Measurements from ENCODE around the gene MRPL4. TPM values are rescaled to one million over a fixed set of nuclear protein-coding genes. Genes with fewer than 3 reads are reported as not detected.
A peak's percentile ranks its signal among the peaks of the same experiment; 100 is the strongest.

The MRPL4 gene
- total RNA-seq: 100 to 1,000 TPM; 213 to 268 (median 239) TPM

DNA sequence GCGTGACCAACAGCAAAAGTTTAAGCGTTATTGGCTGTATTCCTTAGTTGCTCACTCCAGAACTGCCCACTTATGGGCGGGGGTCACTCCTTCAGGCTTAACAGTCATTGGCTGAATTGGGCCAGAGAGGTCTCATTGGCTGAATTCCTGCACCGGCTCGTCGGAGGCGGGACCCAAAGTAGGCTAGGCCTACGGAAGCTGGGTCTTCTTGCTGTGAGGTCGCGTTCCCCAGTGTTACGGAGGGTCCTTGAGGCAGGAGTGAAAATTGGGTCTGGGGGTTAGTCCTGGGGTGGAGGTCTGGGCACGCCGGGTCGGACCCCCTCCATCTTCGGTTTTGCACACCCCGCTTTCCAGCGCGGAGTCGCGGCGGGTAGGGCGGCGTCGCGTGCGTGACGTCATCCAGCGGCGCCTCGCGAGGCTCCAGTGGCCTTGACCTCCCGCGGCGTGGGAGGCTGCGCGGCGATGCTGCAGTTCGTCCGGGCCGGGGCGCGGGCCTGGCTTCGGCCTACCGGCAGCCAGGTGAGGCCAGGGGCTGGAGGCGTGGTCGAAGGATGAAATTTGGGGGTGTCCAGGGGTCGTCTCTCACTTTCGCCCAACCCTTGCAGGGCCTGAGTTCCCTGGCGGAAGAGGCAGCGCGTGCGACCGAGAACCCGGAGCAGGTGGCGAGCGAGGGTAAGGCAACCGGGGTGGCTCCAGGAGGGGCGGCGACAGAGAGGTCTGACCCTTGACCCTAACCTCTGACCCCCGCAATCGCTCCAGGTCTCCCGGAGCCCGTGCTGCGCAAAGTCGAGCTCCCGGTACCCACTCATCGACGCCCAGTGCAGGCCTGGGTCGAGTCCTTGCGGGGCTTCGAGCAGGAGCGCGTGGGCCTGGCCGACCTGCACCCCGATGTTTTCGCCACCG is at the start of gene MRPL4:
Gene MRPL4, plus strand, starts transcription at position 423 of the 903 bp plus-strand sequence. Its CDS starts 40 bp downstream, at position 463.
- Mint-ChIP-seq H3K36me3 (ENCODE audit: insufficient read depth) (peaks cover 21% of the 10 kb centered on the region), H3K4me1 (ENCODE audit: low read depth) (peaks cover 10% of the 10 kb centered on the region), H3K9me3 (no peaks in the 10 kb centered on the region), H3K4me3 (peak within 1 kb of the TSS; percentile 96), H3K27me3 (ENCODE audit: low read depth) (no peaks in the 10 kb centered on the region)
- ATAC-seq: peak; percentile 97
- DNase-seq: peak; percentile 91

DNA sequence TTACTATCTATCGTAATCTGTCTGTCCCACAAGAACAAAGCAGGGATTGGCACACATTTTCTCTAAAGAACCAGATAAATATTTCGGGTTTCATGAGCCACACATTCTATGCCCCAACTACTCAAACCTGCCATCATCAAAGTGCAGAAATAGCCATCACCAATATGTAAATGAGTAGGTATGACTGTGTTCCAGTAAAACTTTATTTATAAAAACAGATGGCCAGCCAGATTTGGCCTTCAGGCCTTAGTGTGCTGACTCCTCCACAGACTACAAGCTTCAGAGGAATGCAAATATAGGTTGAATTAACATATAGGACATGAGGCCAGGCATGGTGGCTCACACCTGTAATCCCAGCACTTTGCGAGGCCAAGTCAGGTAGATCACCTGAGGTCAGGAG is 48.3 kb upstream of the MRPL4 start:
- H3K4me3 Mint-ChIP-seq: no peak overlapping the region
- peaks cover 6% of the 10 kb centered on the region for H3K4me1 Mint-ChIP-seq (ENCODE audit: low read depth)
- H3K36me3 Mint-ChIP-seq (ENCODE audit: insufficient read depth): no peaks in the 10 kb centered on the region
- peaks cover 10% of the 10 kb centered on the region for H3K9me3 Mint-ChIP-seq
- no peaks in the 10 kb centered on the region for H3K27me3 Mint-ChIP-seq (ENCODE audit: low read depth)
- ATAC-seq: no peak
- no peak for DNase-seq

DNA sequence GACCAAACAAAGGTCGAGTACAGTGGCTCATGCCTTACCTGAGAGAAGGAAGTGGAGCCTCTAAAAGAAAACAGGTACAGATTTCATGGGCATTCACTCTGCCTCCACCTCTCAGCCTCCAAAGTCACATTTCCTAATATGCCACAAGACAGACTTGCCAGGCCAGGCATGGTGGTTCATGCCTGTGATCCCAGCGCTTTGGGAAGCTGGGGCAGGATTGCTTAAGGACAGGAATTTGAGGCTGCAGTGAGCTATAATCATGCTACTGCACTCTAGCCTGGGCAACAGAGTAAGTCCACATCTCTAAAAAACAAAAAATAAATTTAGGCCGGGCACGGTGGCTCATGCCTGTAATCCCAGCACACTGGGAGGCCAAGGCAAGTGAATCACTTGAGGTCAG is 46.4 kb upstream of the MRPL4 start:
- no peak for ATAC-seq
- H3K4me1 Mint-ChIP-seq (ENCODE audit: low read depth): no peaks in the 10 kb centered on the region
- no peak for DNase-seq
- H3K27me3 Mint-ChIP-seq (ENCODE audit: low read depth): no peaks in the 10 kb centered on the region
- H3K9me3 Mint-ChIP-seq: peaks cover 10% of the 10 kb centered on the region
- no peak overlapping the region for H3K4me3 Mint-ChIP-seq
- H3K36me3 Mint-ChIP-seq (ENCODE audit: insufficient read depth): no peaks in the 10 kb centered on the region

DNA sequence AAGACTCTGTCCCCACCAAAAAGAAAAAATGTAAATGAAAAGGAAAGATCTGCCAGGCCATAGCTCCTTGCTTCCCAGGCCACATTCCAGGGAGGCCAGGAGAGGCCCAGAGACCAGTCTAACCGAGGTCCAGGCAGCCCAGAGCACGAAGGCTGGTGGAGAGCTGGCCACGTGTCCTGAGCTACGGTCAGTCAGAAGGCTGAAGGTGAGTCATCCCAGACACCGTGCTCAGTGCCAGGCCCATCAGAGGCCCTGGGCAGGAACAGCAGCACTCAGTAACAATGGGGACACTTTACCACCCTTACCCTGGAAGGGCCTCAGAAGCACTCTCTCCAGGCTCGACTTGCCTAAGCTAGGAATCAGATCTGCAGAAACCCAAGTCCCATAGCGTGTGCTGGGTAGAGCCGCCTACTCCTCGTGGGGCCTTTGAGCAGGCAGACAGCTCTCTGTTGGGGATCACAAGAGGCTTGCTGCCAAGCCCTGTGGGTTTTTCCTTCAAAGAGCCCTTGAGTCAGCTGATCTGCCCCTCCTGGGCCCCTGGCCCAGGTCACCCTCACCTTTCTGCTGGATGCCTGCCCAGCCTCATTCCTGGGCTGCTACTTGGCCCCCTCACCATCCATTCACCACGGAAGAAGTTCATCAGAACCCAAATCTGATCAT is 45.7 kb upstream of the MRPL4 start:
- no peaks in the 10 kb centered on the region for H3K36me3 Mint-ChIP-seq (ENCODE audit: insufficient read depth)
- no peaks in the 10 kb centered on the region for H3K4me1 Mint-ChIP-seq (ENCODE audit: low read depth)
- no peak overlapping the region for H3K4me3 Mint-ChIP-seq
- no peaks in the 10 kb centered on the region for H3K27me3 Mint-ChIP-seq (ENCODE audit: low read depth)
- peaks cover 10% of the 10 kb centered on the region for H3K9me3 Mint-ChIP-seq
- DNase-seq (no peak), ATAC-seq (no peak)

GRCh38 chr19:10207026-10207425 is 45.0 kb upstream of the MRPL4 start:
- H3K36me3 Mint-ChIP-seq (ENCODE audit: insufficient read depth): no peaks in the 10 kb centered on the region
- H3K4me3 Mint-ChIP-seq: no peak overlapping the region
- H3K4me1 Mint-ChIP-seq (ENCODE audit: low read depth): no peaks in the 10 kb centered on the region
- no peak for ATAC-seq
- no peak for DNase-seq
- peaks cover 10% of the 10 kb centered on the region for H3K9me3 Mint-ChIP-seq
- H3K27me3 Mint-ChIP-seq (ENCODE audit: low read depth): no peaks in the 10 kb centered on the region

GRCh38 chr19:10209315-10209714 is 42.7 kb upstream of the MRPL4 start:
- H3K9me3 Mint-ChIP-seq: peaks cover 10% of the 10 kb centered on the region
- H3K4me1 Mint-ChIP-seq (ENCODE audit: low read depth): no peaks in the 10 kb centered on the region
- ATAC-seq (no peak), DNase-seq (no peak)
- H3K27me3 Mint-ChIP-seq (ENCODE audit: low read depth): no peaks in the 10 kb centered on the region
- H3K36me3 Mint-ChIP-seq (ENCODE audit: insufficient read depth): no peaks in the 10 kb centered on the region
- no peak overlapping the region for H3K4me3 Mint-ChIP-seq

DNA sequence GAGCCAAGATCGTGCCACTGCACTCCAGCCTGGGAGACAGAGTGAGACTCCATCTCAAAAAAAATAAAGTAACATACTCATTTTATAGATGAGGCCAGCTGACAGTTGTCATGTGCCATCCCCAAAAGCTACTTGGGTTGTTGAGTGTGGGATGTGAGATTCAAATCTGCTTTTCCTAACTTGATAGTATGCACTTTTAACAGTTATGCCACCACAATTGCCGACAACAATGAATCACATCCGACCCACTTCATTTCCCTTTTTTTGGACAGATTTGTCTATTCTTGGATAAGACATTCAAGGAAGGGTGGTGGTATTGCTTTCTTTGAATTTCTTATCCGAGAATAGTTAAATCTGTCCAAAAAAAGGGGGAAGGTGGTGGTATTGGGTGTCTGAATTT is 41.0 kb upstream of the MRPL4 start:
- ATAC-seq (no peak), DNase-seq (no peak)
- H3K36me3 Mint-ChIP-seq (ENCODE audit: insufficient read depth): no peaks in the 10 kb centered on the region
- H3K9me3 Mint-ChIP-seq: peaks cover 10% of the 10 kb centered on the region
- no peak overlapping the region for H3K4me3 Mint-ChIP-seq
- no peaks in the 10 kb centered on the region for H3K4me1 Mint-ChIP-seq (ENCODE audit: low read depth)
- H3K27me3 Mint-ChIP-seq (ENCODE audit: low read depth): no peaks in the 10 kb centered on the region

DNA sequence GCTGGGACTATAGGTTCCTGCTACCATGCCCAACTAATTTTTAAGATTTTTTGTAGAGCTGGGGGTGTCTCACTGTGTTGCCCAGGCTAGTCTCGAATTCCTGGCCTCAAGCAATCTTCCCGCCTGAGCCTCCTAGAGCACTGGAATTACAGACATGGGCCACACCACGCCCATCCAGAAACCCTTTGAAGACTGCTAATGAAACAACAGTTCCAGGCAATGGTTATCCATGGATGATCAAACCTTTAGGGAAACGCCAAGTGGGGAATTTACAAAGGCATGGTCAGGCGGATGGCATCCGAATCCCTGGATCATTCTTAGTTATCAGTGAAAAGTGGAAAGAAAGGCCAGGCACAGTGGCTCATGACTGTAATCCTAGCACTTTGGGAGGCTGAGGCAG is 40.3 kb upstream of the MRPL4 start:
- Mint-ChIP-seq H3K36me3 (ENCODE audit: insufficient read depth) (no peaks in the 10 kb centered on the region), H3K9me3 (peaks cover 10% of the 10 kb centered on the region), H3K4me3 (no peak overlapping the region), H3K4me1 (ENCODE audit: low read depth) (no peaks in the 10 kb centered on the region), H3K27me3 (ENCODE audit: low read depth) (no peaks in the 10 kb centered on the region)
- DNase-seq (no peak), ATAC-seq (no peak)

DNA sequence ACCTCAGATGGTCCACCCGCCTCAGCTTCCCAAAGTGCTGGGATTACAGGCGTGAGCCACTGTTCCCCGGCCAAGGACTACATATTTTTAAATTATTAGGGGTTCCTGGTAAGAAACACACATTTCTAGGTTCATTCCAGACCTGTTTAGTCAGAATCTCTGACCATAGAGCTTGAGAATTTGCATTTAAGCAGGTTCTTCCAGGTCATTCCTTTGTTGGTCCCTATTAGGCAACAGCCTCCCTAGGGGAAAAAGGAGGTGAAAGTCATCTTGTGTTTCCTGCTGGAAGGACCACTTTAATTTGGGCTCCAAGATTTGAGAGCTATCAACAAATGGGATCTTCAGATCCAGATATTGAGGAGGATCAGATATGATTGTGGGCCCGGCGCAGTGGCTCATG is 37.2 kb upstream of the MRPL4 start:
- Mint-ChIP-seq H3K36me3 (ENCODE audit: insufficient read depth) (no peaks in the 10 kb centered on the region), H3K4me3 (no peak overlapping the region), H3K9me3 (no peaks in the 10 kb centered on the region), H3K27me3 (ENCODE audit: low read depth) (no peaks in the 10 kb centered on the region), H3K4me1 (ENCODE audit: low read depth) (peaks cover 3% of the 10 kb centered on the region)
- ATAC-seq: no peak
- DNase-seq: no peak

- no peak for DNase-seq
- Mint-ChIP-seq H3K36me3 (ENCODE audit: insufficient read depth) (no peaks in the 10 kb centered on the region), H3K9me3 (no peaks in the 10 kb centered on the region), H3K4me1 (ENCODE audit: low read depth) (peaks cover 8% of the 10 kb centered on the region), H3K4me3 (no peak overlapping the region), H3K27me3 (ENCODE audit: low read depth) (no peaks in the 10 kb centered on the region)
- no peak for ATAC-seq
Measured at GRCh38 chr19:10217085-10217484, 34.9 kb upstream of the MRPL4 start.

DNA sequence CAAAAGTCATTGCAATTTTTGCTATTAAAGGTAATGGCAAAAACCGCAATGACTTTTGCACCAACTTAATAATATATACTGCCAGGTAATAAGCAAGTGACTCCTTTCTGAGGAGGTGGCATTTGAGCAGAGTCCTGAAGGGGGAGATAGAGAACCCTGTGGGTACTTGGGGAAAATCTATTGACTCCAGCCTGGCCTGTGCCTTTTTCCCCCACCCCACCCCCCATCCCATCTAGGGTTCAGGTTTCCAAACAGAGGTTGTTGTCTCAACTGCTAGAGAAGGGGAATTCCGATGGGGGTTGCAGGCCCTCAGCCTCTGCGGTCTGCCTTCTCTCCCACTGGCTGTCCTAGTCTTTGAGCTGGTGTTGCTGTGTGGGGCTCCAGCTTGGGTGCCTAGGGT is 32.3 kb upstream of the MRPL4 start:
- peak; percentile 79 to 83 for ATAC-seq
- DNase-seq: no peak
- Mint-ChIP-seq H3K4me3 (no peak overlapping the region), H3K36me3 (ENCODE audit: insufficient read depth) (peaks cover 5% of the 10 kb centered on the region), H3K27me3 (ENCODE audit: low read depth) (no peaks in the 10 kb centered on the region), H3K9me3 (no peaks in the 10 kb centered on the region), H3K4me1 (ENCODE audit: low read depth) (peaks cover 8% of the 10 kb centered on the region)

DNA sequence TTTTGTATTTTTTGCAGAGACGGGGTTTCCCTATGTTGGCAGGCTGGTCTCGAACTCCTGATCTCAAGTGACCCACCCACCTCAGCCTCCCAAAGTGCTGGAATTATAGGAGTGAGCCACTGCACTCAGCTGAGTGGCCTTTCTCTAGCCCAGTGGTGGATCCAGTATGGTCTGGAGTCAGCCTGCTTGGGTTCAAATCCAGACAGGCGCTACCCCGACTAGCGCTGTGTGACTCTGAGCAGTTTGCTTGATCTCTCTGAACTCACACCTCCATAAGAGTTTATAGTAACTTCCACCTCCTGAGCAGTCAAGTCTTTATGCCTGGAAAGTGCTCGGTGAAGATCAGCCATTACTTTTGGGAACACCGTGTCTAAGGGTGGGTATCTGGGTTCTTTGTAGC is 31.3 kb upstream of the MRPL4 start:
- Mint-ChIP-seq H3K4me1 (ENCODE audit: low read depth) (peaks cover 8% of the 10 kb centered on the region), H3K27me3 (ENCODE audit: low read depth) (no peaks in the 10 kb centered on the region), H3K4me3 (no peak overlapping the region), H3K36me3 (ENCODE audit: insufficient read depth) (peaks cover 5% of the 10 kb centered on the region), H3K9me3 (no peaks in the 10 kb centered on the region)
- ATAC-seq (no peak), DNase-seq (no peak)

DNA sequence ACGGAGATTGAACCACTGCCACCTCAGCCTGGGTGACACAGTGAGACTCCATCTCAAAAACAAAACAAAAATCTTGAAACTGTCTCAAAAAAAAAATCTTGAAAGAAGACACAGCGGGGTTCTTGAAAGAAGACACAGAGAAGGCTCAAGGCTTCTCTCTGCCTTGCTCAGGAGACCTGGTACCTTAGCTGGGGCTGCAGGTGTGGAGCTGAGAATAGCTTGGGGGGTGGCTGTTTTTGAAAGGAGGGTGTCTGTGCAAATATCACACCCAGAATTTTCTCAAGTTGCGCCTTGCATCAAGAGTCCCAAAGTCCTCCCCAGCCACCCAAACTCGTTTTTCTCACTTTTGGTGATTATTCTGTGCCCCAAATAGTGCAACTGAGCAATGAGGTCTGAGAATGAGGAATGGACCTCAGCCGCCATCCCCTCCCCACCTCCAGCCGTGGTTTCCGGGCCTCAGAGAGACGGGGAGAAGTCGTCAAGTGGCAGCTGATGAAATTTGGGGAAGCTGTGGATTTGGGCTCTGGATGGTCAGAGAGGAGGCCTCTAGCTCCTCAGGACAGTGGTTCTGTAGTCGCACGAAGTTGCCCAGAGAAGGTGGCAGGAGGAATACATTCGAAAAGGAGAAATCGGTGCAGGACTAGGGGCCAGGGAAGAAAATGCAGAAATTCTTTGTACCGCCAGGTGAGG is 29.7 kb upstream of the MRPL4 start:
- no peaks in the 10 kb centered on the region for H3K9me3 Mint-ChIP-seq
- peaks cover 7% of the 10 kb centered on the region for H3K36me3 Mint-ChIP-seq (ENCODE audit: insufficient read depth)
- DNase-seq (no peak), ATAC-seq (no peak)
- H3K4me1 Mint-ChIP-seq (ENCODE audit: low read depth): peaks cover 10% of the 10 kb centered on the region
- H3K4me3 Mint-ChIP-seq: no peak overlapping the region
- H3K27me3 Mint-ChIP-seq (ENCODE audit: low read depth): no peaks in the 10 kb centered on the region

DNA sequence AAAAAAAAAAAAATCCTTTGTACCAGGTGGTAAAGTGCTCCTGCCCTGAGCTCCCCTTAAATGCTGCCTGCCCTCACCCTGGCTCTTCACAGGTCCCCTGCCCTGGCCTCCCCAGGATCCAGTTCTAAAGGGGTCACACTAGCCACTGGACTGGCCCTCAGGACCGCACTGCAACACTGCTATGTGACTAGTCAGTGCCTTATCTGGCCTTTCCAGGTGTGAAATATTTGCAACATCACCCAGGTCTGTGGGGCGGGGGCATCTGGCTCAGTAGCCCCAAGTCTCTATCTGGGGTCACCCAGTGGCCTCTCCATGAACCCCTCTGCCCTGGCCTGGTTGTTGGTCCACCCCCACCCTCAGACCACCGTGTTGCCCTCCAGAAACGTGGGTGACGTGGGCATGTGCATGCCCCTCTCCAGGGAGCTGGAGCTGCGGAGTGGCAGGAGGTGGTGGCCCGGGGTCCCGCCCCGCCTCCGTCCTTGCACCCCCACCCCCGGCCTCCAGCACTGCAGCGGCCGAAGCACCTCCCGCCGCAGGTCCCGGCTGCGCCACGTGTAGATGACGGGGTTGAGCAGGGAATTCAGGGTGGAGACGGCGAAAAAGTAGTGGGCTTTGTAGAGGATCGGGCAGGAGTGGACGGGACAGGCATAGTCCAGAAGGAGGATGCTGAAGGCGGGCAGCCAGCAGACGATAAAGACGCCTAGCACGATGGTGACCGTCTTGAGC is 28.4 kb upstream of the MRPL4 start:
- Mint-ChIP-seq H3K4me1 (ENCODE audit: low read depth) (peaks cover 10% of the 10 kb centered on the region), H3K4me3 (no peak overlapping the region), H3K36me3 (ENCODE audit: insufficient read depth) (peaks cover 7% of the 10 kb centered on the region), H3K27me3 (ENCODE audit: low read depth) (no peaks in the 10 kb centered on the region), H3K9me3 (no peaks in the 10 kb centered on the region)
- ATAC-seq (no peak), DNase-seq (no peak)

Measured in activated T-cell treated with anti-CD3 and anti-CD28 coated beads, Interleukin-2, amount 50 U/mL, for 4 hours (primary cell).